Pulmonary artery endothelial cell (primary cell): Measurements from ENCODE around the gene LAMA5. TPM values are rescaled to one million over a fixed set of nuclear protein-coding genes. Genes with fewer than 3 reads are reported as not detected.
A peak's percentile ranks its signal among the peaks of the same experiment; 100 is the strongest.
"Not testable (repeated sequence)": the region's sequence is repeated elsewhere in the genome, so short reads cannot be mapped to it uniquely, and the experiment has no call there.

ENCODE experiments used
- DNase-seq: peaks from one replicate; pipeline ENCODE4 v3.0.0-alpha.2; 2011; ENCODE audit warnings: low read depth, low spot score
- total RNA-seq: library from RNA; depleted of rRNA; stranded (reverse); fragments of >200 nt; gene quantifications from 2 replicates; pipeline ENCODE4 v1.2.3, GENCODE V29; 2014

The LAMA5 gene
- total RNA-seq, 1 donor from 2014 or later, result 60.6 TPM

DNA sequence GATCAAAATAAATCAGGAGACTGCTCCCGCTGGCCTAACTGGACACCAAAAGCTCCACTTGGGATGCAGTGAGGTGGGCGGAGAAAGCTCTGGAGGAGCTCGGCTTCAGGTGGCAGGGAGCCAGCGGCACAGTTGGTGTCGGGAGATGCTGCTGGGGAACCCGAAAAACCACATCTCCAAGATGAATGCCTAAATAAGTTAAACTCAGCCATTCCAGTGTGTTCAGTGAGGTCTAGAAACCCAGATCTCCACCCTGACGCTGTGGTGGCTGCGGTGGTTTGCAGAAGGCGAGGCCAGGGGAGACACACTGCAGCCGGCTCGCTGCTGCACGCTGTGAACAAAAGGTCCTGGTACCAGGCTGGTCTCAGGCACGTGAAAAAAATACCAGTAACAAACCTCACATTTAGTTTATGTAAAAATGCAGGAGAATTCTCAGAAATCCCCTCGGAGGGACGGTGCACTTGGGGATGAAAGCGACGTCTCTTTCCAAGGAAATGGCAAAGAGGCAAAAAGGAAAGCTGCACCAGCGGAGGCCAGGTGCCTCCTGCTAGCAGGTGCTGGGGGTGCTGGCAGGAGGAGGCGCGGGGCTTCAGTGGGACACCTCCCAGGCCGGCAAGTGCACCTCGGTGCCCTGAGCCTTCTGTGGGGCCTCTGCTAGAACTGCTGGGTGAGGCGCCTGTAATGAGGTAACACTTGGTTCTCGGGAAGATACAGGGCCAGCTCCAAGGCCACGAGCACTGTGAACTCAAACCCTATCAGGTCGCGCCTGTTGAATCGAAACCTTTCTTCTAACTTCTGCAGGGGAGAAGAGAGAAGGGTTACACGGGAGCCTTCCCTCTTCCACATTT is 23.4 kb upstream of the LAMA5 start:
- no peak for DNase-seq

DNA sequence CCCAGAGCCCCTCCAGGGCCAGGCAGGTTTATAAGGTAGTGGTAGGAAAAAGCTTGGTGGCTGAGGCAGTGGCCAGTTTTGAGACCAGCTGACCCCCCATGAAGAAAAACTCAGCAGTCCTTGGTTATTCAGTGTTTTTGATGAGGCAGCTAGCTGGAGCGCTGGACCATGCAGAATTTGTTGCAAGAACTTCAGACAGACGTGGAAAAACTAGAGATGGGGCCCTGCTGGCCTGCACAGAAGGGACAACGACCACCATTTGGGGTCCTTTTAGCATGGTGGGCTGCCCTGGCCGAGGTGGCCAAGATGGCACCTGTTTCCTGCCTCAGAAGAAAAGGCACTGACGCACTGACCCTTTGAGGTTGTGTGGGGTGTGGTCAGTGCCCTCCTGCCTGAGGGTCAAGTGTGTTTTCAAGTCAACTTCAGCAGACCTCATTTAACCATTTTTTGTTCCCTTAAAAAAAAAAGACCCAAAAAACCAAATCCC is 22.5 kb upstream of the LAMA5 start:
- no peak for DNase-seq

DNA sequence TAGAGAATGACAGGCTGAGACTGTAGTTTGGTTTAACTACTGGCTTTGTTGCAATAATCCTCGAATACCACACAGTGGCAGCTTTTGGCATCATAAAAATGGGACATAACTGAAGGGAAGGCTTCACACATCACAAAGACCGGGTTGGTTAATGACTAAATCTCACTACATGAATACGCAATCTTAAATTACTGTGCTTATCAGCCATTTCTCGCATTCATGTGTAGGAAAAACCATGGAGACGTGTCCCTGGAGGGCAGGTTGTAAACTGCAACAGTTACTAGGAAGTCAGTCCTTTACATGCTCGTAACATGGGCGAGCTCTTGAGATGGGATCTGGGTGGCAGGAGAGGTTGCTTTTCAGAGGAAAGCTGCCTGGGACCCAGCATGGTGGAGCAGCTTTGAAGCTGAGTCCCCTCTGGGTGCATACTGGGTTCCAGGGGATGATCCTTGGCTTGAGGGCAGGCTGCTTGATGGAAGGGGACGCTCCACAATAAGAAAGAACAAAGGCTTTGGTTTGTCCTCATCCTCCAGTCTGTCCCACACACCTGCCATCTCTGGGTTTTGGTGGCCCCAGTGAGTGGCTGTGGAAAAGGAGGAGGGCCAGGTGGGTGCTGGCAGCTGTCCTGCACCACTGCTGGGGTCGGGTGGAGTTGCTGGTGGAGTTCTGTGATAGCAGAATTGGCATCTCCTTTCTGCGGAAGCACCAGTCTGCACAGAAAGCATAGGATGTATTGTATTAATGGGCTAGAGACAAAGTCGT is 21.9 kb upstream of the LAMA5 start:
- DNase-seq, result no peak

DNA sequence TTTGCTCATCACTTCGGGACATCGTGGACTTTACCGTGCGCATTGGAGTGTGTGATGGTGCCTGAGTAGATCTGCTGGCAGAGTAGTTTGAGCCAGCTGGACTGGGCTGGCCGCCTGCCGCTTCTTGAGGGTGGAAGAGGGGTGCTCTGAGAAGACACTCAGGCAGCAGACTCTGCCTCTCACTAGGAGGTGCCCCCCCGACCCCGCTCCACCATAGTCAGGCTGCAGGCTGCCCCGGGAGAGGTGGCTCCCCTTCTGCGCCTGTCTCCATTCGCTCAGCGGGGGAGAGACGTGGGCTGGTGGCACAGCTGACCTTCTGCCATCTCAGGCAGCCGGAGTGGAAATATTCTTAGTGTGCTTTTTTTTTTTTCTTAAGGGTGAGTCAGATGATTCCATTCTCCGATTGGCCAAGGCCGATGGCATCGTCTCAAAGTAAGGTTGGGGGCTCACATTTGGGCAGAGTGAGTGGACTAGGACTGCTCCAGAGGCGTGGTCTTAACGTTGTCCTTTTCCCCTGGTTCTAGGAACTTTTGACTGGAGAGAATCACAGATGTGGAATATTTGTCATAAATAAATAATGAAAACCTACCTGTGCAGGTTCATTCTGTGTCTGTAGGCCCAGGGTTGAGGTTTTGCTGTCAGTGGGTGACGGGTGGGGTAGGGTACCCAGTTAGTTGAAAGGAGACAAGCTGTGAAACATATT is 21.0 kb upstream of the LAMA5 start:
- DNase-seq, result no peak

DNA sequence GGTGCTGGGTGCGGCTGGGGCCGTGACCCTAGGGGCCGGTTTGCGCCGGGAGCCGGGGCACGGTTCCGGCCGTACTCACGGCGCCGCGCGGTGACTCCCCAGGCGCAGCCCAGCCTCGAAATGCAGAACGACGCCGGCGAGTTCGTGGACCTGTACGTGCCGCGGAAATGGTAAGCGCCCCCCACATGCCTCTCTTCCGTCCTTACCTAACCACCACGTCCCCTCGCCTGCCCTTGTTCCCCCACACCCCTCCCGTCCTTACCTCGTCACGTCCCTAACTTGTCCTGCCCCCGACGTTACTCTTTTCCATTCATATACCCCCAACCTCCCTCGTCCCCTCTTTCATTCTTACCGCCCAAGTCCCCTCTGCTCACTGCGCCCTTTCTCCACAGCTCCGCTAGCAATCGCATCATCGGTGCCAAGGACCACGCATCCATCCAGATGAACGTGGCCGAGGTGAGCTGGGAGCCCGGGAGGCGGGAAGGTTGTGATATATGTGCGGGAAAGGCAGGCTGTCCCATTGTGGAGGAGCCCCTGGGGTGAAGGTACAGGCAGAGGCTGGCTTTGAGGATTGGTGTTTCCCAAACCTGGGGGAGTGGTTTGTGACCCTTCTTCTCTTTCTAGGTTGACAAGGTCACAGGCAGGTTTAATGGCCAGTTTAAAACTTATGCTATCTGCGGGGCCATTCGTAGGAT is 20.3 kb upstream of the LAMA5 start:
- DNase-seq, result no peak

DNA sequence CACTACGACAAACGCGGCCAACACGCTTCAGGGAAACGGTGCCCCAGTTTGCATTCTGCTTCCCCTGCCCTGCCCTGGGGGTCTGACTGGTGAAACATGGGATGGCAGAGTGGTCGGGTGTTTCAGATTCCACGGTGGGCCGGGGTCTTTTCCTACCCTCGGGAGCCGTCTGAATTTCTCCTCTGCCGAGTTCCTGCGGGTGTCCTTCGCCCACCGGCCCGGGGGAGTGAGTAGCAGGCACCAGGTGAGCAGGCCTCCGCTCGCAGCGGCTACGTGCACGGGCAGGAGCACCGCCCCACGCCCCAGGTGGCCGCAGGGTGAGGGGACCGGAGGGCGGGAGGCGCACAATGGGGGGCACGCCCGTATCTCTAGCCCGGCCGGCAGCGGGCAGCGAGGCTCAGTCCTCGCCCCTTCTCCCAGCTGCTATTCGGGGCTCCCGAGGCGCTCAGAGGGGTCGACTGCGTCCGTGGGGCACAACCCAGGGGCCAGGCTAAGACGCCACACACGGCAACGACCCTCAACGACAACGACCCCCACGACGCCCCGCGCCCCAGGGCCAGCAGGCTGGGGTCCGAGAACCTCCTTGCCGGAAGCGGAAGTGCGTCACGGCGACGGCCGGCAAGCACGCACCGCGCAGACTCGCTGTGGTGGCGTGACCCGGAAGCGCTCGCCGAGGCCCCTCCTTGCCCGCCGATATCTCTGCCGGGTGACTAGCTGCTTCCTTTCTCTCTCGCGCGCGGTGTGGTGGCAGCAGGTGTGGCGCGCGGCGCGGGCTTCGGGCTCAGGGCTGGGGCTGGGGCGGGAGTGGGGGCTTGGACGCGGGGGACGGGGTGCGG is 19.5 kb upstream of the LAMA5 start, which contains the start of gene RPS21:
Gene RPS21 (plus strand): TSS at position 721 of the 836 bp plus-strand sequence. CDS start 236 bp downstream, outside the sequence.
- peak; percentile 73 for DNase-seq

DNA sequence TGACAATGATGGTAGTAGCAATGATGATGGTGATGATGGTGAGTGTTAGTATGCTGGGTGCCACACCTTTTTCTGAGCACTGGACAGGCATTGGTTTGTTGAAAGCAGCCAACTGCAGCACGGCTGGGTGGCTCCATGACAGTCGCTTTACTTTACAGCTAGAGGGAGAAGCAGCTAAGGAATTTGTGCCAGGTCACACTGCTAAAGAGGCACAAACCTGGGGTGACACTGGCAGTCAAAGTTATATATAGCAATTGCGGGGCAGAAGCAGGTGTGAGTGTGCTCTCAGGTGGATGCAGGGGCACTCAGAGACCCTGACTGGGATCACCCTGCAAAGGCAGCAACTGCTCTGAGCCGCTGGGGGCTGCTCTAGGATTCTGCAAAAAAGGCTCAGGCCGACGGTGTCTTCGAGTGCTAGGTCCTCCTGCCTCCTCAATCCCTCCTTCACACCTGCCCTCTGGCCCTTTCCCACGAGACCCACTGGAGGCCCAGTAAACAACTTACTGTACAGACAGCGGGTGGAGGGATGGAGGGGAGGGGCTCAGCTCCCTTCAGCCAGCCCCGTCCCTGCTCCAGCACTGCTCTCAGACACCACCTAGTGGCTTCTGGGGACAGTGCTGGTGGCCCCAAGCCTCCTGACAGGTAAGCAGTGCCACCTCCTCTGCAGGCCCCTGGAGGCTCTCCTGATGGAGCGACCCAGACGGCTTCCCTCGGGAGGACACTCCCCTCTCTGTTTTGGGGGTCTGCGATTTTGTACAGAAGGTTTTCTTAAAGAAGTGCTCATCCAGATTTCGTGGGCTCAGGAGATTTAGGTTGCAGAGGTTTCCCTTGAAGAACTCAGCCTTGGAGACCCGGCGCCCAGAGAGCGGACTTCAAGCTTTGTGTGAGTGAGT is 15.4 kb upstream of the LAMA5 start:
- DNase-seq, result peak; percentile 40

DNA sequence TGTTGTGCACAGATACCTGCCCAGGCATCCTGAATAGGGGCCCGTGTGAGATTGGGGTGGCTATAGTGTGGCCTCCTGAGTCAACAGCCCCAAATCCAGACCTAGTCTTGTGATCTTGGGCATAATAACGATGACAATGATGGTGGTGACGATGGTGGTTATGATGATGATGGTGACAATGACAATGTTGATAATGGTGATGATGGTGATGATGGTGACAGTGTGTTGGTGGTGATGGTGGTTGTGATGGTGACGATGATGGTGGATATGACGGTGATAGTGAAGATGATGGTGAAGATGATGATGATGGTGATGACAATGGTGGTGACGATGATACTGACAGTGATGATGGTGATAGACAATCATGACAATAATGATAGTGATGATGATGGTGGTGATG is 14.7 kb upstream of the LAMA5 start:
- DNase-seq, result no peak

DNA sequence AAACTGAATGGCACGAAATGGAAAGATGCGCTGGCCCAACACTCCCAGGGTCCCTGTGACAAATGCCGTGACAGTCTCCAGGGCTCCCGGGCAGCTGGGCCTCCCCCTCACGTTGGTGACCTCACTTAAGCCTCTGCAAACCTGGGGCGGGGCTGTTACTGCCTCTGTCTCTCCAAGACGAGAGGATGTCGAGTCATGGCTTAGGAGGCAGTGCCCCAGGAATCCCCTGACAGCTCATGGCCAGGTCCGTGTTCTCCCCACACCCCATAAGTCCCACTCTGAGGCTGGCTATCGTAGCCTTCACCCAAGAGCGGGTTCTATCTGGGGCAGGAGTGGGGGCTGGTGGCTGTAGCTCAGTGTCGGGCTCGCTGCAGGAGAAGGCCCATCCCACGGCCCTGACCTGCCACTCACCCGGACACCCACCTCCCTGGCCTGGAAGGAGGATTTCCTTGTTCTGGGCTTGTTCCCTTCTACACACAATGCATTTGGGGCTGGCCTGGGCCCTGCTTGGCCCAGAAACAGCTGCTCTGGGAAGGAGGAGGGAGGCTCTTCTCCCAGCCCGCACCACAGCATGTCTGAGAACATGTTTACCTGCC is 14.2 kb upstream of the LAMA5 start:
- DNase-seq, result no peak

DNA sequence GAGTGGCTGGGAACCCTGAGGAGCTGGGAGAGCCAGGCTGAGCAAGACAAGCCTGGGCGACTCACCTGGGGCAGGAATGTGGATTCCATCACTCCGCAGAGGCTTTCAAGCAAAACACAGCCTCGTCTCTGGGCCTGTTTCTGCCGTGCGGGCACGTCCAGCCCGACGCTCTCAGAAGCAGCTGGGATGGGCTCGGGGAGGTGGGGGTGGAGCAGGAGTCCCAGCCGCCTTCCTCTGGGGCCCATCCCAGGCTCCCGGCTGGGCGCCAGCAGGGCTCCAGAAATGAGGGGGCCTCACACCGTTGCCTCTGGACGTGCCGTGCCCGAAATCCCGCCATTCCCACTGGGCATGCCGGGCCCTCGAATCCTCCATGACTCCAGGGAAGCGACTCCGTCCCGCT is 11.1 kb upstream of the LAMA5 start:
- no peak for DNase-seq

DNA sequence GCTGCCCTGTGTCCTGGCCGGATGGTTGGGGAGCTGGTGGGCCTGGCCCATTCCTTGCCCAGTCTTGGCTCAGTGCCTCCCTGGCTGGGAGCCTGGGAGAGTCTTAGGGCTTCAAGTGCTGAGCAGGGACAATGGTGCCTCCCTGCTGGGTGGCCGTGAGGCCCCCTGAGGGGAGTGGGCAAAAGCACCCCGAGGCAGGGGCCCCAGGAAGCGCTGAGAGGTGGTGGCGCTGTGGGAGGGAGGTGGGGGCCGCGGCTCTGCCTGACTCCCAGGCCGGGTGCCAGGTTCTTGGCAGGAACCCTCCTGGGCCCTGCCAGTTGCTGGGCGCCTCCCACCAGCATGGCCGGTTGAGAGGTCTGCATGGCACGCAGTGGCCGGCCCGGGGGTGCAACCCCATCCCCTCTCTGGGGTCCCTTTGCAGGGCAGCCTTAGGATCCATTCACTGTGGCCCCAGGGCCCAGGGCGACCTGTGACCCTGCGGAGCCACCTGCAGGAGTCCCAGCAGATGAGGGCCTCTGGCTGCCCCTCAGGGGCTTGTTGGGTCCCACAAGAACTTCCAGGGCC is 10.6 kb upstream of the LAMA5 start:
- DNase-seq, result no peak

DNA sequence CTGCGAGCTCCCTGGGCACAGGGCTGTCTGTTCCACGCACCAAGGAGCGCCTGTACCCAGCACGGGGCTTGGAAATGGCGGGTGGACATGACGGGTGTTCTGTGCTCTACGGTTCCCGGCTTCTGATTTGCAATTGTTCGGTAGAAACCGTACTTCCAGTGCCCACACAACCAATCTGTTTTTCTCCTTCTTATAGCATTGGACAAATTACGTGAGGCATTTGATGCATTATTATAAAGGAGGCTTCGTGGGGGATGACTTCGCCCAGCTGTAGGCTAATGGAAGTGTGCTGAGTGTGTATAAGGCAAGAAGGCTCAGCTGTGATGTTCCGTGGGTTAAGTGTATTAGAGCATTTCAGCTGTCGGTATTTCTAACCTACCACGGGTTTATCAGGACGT is 10.0 kb upstream of the LAMA5 start:
- DNase-seq, result no peak

DNA sequence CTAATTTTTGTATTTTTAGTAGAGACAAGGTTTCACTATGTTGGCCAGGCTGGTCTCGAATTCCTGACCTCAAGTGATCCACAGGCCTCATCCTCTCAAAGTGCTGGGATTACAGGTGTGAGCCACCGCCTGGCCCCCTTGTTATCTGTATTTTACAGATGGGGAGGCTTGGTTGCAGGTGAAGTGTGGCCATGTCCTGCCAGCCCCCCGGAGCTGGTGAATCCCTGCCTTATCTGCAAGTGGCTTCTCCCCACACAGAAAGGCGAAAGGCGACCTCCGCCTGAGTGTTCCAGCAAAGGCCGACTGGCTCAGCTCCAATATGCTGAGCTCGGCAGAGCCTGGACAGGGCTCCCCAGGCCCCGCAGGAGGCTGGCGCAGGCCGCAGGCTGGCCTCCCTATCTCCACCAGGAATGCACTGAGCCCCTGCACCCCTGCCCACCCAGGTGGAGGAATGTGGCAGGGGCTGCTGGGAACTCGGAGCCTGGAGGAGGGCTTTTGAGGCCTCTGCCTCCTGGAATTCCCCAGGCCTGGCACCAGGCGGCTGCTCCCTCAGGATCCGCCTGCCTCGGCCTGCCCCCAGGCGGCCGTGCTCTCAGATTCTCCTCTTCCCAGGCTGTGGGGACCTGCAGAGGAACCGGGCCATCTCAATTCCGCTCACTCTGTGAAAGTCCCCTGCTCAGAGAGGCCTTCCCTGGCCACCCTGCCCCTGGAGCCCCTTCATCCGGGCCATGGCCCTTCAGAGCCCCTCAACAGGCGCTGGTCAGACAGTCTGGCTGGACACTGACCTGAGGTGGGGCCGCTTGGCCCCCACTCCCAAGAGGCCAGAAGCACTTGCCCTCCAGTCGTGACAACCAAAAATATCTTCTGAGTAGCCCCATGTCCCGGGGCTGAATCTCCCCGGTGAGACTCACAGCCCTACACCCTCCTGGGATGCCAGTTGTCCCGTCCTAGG is 9.3 kb upstream of the LAMA5 start:
- no peak for DNase-seq

DNA sequence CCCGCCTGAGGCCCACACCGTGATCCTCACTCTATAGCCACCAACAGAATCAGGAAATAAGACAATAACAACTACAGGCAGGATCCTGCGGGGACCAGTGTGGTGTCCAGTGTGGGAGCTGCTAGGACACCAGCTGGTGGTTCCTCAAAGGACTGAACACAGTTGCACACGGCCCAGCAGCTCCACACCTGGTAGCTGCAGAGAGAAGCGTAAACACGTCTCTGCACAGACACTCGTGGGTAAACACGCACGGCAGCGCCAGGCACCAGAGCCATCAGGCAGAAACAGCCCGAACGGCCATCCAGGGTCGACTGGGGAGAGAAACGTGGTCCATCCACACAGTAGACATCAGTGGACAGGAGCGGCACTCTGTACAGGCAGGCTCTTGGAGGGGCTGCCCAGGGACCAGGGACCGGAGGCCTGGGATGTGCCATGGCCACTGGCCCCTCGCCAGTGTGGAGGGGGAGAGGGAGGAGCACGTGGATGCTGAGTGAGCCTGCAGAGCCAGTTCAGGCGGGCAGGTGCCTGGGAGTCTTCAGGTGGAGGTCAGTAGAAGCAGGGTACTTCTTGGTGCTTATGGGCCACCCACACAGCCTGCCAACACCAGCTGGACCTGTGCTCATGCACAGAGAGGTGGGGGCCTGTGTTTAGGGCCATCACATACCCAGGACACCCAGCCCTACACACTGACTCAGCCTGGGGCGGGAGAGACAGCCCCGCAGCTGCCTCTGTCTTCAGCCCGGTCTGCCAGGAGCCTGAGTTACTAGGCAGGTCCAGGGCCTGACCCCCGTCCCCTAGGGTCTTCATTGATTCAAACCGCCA is 7.4 kb upstream of the LAMA5 start:
- DNase-seq, result no peak

DNA sequence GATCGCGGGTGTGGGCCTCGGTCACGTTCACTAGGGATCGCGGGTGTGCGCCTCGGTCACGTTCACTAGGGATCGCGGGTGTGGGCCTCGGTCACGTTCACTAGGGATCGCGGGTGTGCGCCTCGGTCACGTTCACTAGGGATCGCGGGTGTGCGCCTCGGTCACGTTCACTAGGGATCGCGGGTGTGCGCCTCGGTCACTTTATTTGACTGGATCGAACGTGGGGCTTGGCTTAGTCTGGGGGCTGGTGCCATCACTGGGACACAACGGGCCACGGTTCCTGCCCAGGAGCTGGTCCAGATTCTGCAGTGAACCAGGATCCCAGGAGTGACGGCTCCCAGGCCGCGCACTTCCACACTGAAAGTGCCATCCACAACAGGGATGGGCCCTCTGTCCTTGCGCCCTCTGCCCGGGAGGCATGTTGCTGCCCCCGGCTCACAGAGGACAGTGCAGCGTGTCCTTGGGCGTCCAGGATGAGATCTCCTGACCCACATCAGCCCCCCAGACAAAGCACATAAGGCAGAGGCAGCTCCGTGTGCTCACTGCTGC is 6.6 kb upstream of the LAMA5 start:
- not testable (repeated sequence) for DNase-seq
